22Rv1 (cell line): ENCODE data around the gene TMEM176B.

Source experiments
- ZFX ChIP-seq: fragments of 450-650 bp; IDR thresholded peaks from 2 replicates; pipeline ENCODE4 v1.6.1; 2017; ENCODE audit warnings: antibody characterized with exemption, borderline replicate concordance
- TF ChIP-seq, protein P1 (sequence below): fragments of 450-650 bp; IDR thresholded peaks from 2 replicates; pipeline ENCODE4 v1.5.1; 2017; ENCODE audit warnings: mild to moderate bottlenecking

DNA sequence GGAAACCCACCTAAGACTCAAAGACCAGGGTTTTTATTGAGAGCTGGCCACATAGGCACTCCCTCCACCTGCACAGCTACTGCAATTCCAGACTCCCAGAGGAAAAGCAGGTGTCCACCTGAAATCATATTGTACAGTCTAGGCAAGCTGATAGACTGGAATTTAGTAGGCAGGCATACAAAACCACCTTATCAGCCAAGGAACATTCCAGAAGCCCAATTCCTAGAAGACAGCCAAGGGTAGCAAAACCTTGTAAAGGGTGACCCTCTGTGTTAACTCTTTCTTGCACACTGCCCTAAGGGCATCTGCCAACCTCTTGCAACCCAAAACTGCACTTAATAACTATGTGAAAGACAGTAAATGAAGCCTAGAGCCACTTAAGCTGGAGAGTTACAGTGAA is 5.7 kb upstream of the TMEM176B start:
- no peak for TF ChIP-seq ZFX
- TF ChIP-seq, protein P1, sequence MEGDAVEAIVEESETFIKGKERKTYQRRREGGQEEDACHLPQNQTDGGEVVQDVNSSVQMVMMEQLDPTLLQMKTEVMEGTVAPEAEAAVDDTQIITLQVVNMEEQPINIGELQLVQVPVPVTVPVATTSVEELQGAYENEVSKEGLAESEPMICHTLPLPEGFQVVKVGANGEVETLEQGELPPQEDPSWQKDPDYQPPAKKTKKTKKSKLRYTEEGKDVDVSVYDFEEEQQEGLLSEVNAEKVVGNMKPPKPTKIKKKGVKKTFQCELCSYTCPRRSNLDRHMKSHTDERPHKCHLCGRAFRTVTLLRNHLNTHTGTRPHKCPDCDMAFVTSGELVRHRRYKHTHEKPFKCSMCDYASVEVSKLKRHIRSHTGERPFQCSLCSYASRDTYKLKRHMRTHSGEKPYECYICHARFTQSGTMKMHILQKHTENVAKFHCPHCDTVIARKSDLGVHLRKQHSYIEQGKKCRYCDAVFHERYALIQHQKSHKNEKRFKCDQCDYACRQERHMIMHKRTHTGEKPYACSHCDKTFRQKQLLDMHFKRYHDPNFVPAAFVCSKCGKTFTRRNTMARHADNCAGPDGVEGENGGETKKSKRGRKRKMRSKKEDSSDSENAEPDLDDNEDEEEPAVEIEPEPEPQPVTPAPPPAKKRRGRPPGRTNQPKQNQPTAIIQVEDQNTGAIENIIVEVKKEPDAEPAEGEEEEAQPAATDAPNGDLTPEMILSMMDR, result no peak
